Measurements from ENCODE around the gene ADSS2.

Gene ADSS2

DNA sequence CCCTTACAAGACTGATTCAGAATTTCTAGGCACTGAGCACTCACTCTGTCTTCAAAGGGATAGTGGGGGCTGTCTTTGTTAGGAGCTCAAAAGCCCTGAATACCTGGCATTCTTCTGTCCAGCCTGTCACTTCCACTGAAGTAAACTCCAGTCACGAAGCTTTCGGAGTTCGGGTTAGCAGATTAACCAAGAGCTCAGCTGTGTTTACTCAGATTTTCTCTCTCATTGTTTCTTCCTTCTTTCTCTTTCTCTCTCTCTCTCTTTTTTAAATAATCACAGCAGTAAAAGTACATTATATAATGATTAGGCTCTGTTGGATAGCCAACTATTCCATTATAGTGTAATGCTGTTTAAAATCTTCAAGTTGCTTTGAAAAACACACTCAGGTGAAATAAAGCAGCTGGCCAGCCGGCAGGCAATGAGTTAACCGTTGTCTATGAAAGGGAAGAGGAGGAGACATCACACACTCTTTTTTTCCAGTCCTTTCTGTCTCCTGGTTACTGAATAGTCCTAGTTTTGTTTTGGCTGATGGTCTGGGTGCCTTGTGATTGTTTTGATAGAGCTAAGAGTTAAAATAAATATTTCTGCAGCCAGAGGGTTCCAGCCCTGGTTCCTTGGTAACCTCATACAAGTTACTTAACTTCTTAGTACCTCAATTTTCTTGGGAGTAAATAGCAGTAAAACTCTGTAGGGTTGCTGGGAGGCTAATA, 89.8 kb downstream of the ADSS2 start:
- peak; percentile 38 for DNase-seq
